Measurements from ENCODE around the gene DPP6.

The DPP6 gene

GRCh38 chr7:154451480-154452457, 399.6 kb downstream of the DPP6 start:
- no peak for DNase-seq (ENCODE audit: low read depth)

DNA sequence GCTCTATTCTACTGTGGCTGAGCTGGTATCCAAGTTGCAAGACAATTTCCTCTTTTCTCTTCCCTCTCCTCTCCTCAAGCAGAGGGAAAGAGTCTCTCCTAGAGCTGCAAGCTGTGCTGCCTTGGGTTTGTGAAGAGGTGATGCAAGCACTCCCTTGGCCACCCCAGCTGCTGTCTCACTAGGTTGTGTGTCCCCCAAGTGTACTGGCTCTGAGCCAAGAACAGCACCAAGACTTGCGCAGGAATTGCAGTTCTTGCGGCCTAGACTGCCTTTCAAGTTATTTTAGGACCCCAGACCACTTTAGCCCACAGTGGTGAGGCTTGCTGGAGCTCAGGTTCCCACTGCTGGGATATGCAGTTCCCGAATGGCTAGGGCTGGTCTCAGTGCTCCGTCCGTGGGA, 411.6 kb downstream of the DPP6 start:
- DNase-seq (ENCODE audit: low read depth), result no peak

DNA sequence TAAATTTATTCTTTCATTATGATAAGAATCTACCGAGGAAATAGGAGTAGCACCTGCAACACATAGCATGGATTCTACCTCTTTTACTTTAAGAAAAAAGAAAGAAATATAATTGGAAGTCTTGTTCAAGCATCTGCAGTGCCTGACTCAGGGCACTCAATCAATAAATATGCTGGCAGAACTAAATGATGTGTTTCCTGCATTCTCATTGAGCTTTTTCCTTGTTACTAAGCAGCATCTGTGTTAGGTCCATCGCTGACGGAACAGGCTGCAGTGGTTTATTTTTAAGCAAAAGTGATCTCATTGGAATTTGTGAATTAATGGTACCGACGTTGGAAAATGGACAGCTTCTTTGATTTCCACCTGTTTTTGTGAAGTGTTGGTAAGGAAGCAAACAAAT, 417.5 kb downstream of the DPP6 start:
- no peak for DNase-seq (ENCODE audit: low read depth)

DNA sequence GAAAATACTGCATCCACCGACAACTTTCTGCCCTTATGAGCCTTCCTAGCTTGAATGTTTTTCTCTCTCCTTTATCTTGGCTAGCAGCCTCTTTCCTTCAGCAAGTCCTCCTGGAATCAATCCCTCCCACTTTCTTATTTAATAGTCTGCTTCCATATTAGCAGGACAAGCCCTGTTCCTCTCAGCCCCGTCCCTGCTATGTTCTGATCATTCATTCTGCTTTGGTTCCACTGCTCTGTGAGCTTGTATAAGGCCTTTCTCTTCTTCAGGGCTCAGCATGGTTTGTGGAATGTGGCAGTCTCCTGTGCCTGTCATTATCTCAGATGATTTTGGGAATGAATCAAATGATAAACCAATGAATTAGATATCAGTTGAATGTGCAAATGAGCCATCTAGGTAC, 420.1 kb downstream of the DPP6 start:
- DNase-seq (ENCODE audit: low read depth), result no peak

- no peak for DNase-seq (ENCODE audit: low read depth)
Observed at GRCh38 chr7:154473360-154473759, 421.2 kb downstream of the DPP6 start.

DNA sequence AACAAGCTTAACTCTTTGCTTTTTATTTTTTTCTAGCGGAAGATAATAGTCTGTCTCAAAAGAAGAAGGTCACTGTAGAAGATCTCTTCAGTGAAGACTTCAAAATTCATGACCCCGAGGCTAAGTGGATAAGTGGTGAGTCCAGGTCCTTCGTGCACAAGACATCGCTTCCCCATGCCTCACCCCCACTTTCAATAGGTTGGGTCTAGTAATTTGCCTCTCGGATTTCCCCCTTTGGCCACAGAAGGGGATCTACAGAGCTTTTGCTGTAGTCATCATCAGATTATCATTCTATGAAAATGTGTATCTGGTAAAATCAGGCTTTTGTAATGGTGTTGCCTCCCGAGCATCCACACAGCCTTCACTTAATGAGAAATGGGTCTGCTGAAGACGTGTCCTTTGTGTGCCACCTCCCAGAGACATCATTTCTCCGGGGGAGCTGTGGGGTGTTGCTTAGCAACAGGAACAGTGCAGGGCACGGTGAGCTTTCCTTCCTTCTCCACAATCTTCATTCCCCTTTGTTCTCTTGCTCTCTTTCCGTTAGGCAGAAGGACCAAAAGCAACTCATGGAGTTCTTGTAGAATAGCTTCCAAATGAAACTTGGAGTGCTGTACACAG, 422.8 kb downstream of the DPP6 start:
- no peak for DNase-seq (ENCODE audit: low read depth)

GRCh38 chr7:154475864-154476263, 423.7 kb downstream of the DPP6 start:
- DNase-seq (ENCODE audit: low read depth), result no peak

DNA sequence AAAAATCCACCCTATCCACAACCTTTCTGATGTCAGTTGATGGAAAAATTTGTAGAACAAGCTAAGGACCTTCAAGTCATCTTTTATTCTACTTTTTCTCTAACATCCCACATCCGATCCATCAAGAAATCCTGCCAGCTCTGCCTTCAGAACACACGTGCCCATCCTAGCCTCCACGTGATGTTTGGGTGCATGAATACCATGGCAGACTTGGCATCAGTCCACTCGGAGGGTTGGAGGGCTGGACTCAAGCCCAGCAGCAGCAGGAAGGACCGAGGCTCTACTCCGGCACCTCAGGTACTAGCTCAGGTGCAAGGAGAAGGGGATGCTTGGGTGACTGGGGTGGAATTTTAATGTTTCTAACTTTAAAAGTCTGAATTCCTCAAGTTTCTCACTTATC, 428.6 kb downstream of the DPP6 start:
- DNase-seq (ENCODE audit: low read depth), result no peak

- no peak for DNase-seq (ENCODE audit: low read depth)
Observed at GRCh38 chr7:154482863-154483262, 430.7 kb downstream of the DPP6 start.

DNA sequence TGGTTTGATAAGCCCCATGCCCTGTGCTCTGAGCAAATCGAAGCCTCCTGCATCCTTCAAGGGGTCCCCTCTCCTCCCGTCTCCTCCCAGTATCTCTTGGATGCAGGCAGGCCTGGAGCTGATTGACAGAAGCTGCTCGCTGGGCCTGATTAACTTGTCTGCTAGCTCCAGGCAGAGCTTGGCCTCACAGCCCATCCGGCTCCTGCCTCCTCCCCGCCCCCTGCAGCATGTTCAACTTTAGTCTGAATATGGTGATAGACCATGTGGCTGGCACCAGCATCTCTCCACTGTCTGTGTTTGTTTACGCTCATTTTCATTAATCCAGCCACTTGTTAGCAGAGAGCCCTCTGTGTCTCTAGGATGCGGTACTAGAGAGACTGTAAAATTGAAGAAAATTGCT, 432.2 kb downstream of the DPP6 start:
- DNase-seq (ENCODE audit: low read depth), result no peak

DNA sequence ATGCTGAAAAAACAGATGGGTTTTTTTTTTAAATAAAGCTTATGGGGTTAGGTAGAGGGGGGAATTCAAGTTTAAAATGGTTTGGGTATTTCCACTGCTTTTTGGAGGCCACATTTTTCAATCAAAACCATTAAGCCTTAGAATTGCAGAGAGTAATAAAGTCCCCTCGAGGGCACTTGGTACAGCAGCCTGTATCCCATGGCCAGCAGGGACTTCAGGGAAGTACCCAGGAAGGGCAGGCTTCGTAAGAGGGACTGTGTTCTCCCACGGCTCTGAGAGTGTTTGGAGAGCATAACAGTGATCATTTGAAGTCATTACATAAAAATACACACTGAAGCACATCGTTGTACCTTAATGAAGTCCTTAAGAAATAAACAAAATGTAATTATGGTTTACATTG, 432.7 kb downstream of the DPP6 start:
- DNase-seq (ENCODE audit: low read depth), result no peak

GRCh38 chr7:154489897-154490296, 437.7 kb downstream of the DPP6 start:
- DNase-seq (ENCODE audit: low read depth), result no peak

GRCh38 chr7:154493594-154493993, 441.4 kb downstream of the DPP6 start:
- no peak for DNase-seq (ENCODE audit: low read depth)

DNA sequence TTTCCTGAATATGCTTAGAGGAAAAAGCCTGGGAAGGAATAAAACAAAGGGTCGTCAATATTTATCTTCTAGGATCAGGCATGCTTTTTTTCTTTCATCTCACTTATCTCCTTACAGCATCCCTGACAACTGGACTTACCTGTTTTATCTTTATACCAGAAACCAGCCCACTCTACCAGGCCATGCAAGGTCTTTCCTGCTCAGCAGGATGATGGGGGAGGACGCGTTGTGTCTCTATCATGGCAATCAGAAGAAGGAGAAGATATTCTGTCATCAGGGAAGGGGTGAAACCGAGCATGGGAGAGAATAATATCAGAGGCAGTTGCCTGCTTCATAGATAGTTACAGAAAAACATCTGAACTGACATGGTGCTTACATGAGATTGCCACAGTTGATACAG, 445.6 kb downstream of the DPP6 start:
- DNase-seq (ENCODE audit: low read depth), result no peak

DNA sequence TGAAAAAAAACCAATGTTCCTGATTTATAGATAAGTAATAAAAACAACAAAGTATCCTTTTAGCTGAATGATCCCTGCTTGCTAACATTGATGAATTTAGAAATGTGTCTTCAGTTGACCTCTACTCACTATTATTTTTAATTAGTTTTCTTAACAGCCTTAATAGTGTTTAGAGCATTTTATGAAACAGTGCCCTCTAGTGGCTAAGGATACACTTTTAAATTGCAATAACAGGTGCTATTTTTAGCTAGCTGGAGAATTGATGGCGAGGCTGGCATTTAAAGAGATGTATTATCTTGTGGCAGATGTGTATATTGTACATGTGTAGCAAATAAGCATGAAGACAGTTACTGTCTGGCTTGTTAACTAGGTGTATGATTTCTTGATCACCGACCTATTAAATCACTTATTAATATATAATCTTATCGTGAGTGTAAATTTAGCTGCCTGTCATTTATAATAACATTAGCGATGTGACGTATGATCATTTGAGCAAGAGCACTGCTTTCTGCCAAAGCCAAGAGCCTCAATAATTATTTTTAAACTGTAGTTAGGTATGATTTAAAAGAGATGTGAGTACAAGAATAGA, 451.9 kb downstream of the DPP6 start:
- no peak for DNase-seq (ENCODE audit: low read depth)

GRCh38 chr7:154504918-154505317, 452.7 kb downstream of the DPP6 start:
- no peak for DNase-seq (ENCODE audit: low read depth)

DNA sequence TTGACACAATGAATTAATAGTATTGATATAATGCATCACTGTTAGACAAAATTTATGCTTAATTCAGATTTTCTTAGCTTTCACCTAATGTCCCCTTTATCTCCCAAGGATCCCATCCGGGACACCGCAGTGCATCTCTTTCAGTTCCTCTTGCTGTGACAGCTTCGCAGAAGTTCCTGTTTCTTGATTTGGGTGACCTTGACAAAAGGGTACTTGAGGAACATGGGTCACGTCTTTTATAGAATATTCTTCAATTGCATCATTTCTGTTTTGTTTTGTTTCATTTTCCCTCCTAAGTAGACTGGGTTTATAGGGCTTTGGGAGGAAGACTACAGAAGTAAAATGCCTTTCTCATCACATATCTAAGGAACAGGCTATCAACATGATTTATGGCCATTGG, 453.2 kb downstream of the DPP6 start:
- no peak for DNase-seq (ENCODE audit: low read depth)

GRCh38 chr7:154509192-154509591, 457.0 kb downstream of the DPP6 start:
- no peak for DNase-seq (ENCODE audit: low read depth)

DNA sequence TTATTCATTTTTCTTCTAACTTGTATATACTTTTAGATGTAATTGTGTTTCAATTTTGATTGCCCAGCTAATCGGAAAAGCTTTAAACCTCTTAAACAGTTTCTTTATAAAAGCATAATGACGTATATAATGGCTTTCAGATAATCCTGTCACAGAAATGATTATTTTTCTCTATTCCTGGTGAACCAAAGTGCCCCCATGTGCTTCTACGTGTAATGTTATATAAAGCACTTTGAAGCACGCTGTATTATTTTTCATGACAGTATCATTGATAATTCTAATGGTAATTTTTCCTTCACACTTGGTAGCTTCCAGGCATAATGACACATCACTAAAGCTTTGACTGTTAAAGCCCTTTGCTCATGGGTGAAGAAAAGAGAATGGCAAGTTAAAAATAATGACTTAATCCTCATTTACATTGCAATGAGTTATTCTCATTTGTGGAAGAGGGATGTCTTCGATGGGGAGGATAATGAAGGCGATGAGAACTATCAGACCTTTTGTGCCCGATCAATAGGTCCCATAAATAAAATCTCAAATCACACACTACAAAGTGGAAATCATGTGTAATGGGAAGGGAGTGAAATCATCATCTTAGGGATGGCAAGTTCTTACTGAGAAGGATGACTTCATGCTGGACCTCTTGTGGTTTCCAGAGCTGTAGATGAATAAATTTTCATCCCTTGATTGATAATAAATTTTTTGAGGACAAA, 460.1 kb downstream of the DPP6 start:
- DNase-seq (ENCODE audit: low read depth), result no peak

- DNase-seq (ENCODE audit: low read depth), result no peak
Observed at GRCh38 chr7:154517768-154518167, 465.6 kb downstream of the DPP6 start.

DNA sequence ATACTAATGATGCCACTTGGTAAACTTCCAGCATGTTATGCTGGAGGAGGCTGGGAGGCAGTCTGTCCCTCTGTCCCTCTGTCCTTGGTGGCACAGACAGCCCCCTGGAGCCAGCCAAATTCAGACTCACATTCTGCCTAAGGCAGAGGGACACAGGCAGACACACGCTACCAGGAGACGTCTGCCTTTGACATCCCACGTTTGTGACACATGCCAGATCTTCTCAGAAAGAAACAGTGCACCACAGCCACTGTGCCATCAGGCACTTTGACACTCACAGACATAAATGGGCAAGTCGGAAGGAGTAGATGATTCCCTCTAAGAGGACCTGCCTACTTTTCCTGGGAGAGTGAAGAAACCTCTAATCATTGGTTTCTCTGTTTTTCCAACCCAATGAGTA, 467.0 kb downstream of the DPP6 start:
- no peak for DNase-seq (ENCODE audit: low read depth)

- no peak for DNase-seq (ENCODE audit: low read depth)
Observed at GRCh38 chr7:154530136-154530535, 477.9 kb downstream of the DPP6 start.

DNA sequence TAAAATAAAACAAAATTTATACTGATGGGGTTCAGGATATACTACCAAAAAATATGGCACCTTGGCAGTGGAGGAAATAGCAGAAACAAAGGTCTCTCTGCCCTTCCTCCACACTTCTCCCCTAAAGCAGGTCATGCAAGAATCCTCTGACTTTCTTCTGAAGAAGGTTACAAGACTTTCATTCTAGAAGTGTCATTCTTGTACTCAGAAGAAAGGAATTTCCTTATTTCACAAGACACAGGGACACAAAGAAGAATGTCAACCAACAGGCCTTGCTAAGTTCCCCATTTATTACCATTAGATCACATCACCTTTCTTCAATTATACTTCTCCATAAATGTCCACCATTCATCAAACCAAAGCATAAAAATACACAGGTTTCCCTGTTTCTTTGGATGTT, 480.6 kb downstream of the DPP6 start:
- no peak for DNase-seq (ENCODE audit: low read depth)

Data from activated T-cell treated with anti-CD3 and anti-CD28 coated beads for 24 hours (primary cell).